Measurements from ENCODE around the gene LIMS2.

DNA sequence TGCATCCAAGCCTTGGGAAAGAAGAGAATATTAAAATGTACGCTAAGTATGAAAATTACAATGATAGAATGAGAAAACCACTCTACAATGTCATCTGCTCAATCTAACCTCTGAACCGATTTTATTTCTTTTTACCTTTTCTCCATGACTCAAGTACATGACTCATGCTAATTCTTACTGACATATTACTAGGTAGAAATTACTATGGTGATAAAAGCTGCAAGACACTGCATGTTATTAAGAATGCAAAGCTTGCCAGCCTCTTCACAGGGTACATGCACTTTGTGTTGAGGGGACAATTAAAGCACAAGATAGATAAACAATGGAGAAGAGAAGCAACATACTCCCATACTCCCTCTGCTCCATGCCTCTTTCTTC, 46.6 kb upstream of the LIMS2 start:
- TF ChIP-seq, protein P1, sequence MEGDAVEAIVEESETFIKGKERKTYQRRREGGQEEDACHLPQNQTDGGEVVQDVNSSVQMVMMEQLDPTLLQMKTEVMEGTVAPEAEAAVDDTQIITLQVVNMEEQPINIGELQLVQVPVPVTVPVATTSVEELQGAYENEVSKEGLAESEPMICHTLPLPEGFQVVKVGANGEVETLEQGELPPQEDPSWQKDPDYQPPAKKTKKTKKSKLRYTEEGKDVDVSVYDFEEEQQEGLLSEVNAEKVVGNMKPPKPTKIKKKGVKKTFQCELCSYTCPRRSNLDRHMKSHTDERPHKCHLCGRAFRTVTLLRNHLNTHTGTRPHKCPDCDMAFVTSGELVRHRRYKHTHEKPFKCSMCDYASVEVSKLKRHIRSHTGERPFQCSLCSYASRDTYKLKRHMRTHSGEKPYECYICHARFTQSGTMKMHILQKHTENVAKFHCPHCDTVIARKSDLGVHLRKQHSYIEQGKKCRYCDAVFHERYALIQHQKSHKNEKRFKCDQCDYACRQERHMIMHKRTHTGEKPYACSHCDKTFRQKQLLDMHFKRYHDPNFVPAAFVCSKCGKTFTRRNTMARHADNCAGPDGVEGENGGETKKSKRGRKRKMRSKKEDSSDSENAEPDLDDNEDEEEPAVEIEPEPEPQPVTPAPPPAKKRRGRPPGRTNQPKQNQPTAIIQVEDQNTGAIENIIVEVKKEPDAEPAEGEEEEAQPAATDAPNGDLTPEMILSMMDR (IDR thresholded peaks at IDR 0.05 in 4 of 5, conservative IDR thresholded peaks at IDR 0.05 in 1 of 5), result no peak
- no peak for TF ChIP-seq POLR2A (IDR thresholded peaks at IDR 0.05)

All from gastrocnemius medialis (tissue), 4 donors.